Measurements from ENCODE around the gene PHF20.
"Not testable (repeated sequence)": the region's sequence is repeated elsewhere in the genome, so short reads cannot be mapped to it uniquely, and the experiment has no call there.

PHF20 gene

GRCh38 chr20:35842361-35842760, 70.5 kb downstream of the PHF20 start:
- no peak for DNase-seq

GRCh38 chr20:35843894-35844293, 72.1 kb downstream of the PHF20 start:
- not testable (repeated sequence) for DNase-seq

- DNase-seq = no peak
These were observed 73.7 kb downstream of the PHF20 start for GRCh38 chr20:35845561-35845960.

- DNase-seq = no peak
These were observed 77.9 kb downstream of the PHF20 start for GRCh38 chr20:35849706-35850105.

GRCh38 chr20:35851659-35852058, 79.8 kb downstream of the PHF20 start:
- not testable (repeated sequence) for DNase-seq

GRCh38 chr20:35854713-35855348, 83.0 kb downstream of the PHF20 start:
- DNase-seq = no peak

- DNase-seq = not testable (repeated sequence)
These were observed 83.8 kb downstream of the PHF20 start for GRCh38 chr20:35855641-35856040.

GRCh38 chr20:35856866-35857265, 85.1 kb downstream of the PHF20 start:
- no peak for DNase-seq

GRCh38 chr20:35866418-35867202, 94.8 kb downstream of the PHF20 start:
- no peak for DNase-seq

GRCh38 chr20:35870541-35871258, 98.9 kb downstream of the PHF20 start:
- no peak for DNase-seq

GRCh38 chr20:35871259-35871771, 99.5 kb downstream of the PHF20 start:
- DNase-seq = no peak

GRCh38 chr20:35876033-35876320, 104.2 kb downstream of the PHF20 start:
- DNase-seq = no peak

- no peak for DNase-seq
These were observed 105.8 kb downstream of the PHF20 start for GRCh38 chr20:35877611-35878010.

- DNase-seq = no peak
These were observed 106.4 kb downstream of the PHF20 start for GRCh38 chr20:35878113-35878625.

GRCh38 chr20:35881676-35882075, 109.9 kb downstream of the PHF20 start:
- DNase-seq = no peak

- not testable (repeated sequence) for DNase-seq
These were observed 110.8 kb downstream of the PHF20 start for GRCh38 chr20:35882427-35883161.

GRCh38 chr20:35883336-35883777, 111.5 kb downstream of the PHF20 start:
- no peak for DNase-seq

GRCh38 chr20:35883778-35884540, 112.1 kb downstream of the PHF20 start:
- DNase-seq = peak; percentile 95

GRCh38 chr20:35884541-35884865, 112.7 kb downstream of the PHF20 start:
- no peak for DNase-seq

- DNase-seq = no peak
These were observed 113.4 kb downstream of the PHF20 start for GRCh38 chr20:35885212-35885611.

- DNase-seq = no peak
These were observed 114.7 kb downstream of the PHF20 start for GRCh38 chr20:35886537-35886936.

All from T1000 (cell line).